ENCODE measurements around the gene CCDC192.

The CCDC192 gene

GRCh38 chr5:127757576-127757975 lies 54.4 kb downstream of the CCDC192 start:
- Histone ChIP-seq H3K4me3 (ENCODE audit: low read depth, low read length) (no peak overlapping the region), H3K9me3 (ENCODE audit: control insufficient read depth, insufficient read depth, low read depth, low read length) (no peaks in the 10 kb centered on the region), H3K36me3 (ENCODE audit: control insufficient read depth in 2 of 2, insufficient read depth in 1 of 2, low read length in 2 of 2) (no peaks in the 10 kb centered on the region), H3K27ac (ENCODE audit: extremely low read depth, low read depth, low read length) (no peak overlapping the region), H3K4me1 (ENCODE audit: control insufficient read depth, insufficient read depth, low read length) (no peaks in the 10 kb centered on the region)
- ChIA-PET POLR2A (no interaction called here), CTCF (interaction anchor here (0.6 to 2.1 kb wide), 12 partner anchors 27 to 1308 kb away, joined by 3 to 6 read pairs (median 4); no protein-coding TSS in a partner anchor)
- TF ChIP-seq ZBTB44 (tag by site-specific recombination; IDR thresholded peaks at IDR 0.05) (no peak), ZNF148 (tag by site-specific recombination; IDR thresholded peaks at IDR 0.05; ENCODE audit: borderline replicate concordance) (no peak), ZNF391 (tag by site-specific recombination; IDR thresholded peaks at IDR 0.05; ENCODE audit: borderline replicate concordance, low read depth) (no peak), ZSCAN16 (tag by site-specific recombination; IDR thresholded peaks at IDR 0.05) (no peak), ZNF175 (tag by site-specific recombination; IDR thresholded peaks at IDR 0.05) (no peak), ZBTB21 (tag by site-specific recombination; IDR thresholded peaks at IDR 0.05) (no peak), ZNF473 (tag by site-specific recombination; IDR thresholded peaks at IDR 0.05) (no peak), ZNF560 (tag by site-specific recombination; IDR thresholded peaks at IDR 0.05; ENCODE audit: borderline replicate concordance) (no peak), ZNF76 (tag by site-specific recombination; IDR thresholded peaks at IDR 0.05; ENCODE audit: borderline replicate concordance, low read depth) (no peak), PRDM4 (tag by site-specific recombination; IDR thresholded peaks at IDR 0.05) (peak; percentile 31; the same call in 1 of the 2 replicates), ZSCAN30 (tag by site-specific recombination; IDR thresholded peaks at IDR 0.05) (peak; percentile 30; the same call in 1 of the 2 replicates), ZNF350 (tag by site-specific recombination; IDR thresholded peaks at IDR 0.05) (no peak), ZNF133 (tag by site-specific recombination; IDR thresholded peaks at IDR 0.05) (no peak), REST (tag by site-specific recombination; IDR thresholded peaks at IDR 0.05) (no peak), FEZF1 (tag by site-specific recombination; IDR thresholded peaks at IDR 0.05) (no peak), ZBTB1 (tag by site-specific recombination; IDR thresholded peaks at IDR 0.05) (no peak), ZXDB (tag by site-specific recombination; IDR thresholded peaks at IDR 0.05) (0 out of 2 replicates have a peak, but pooled peaks have one; percentile 28), ZNF654 (tag by site-specific recombination; IDR thresholded peaks at IDR 0.05; ENCODE audit: low read depth) (peak; percentile 84), ZNF157 (tag by site-specific recombination; IDR thresholded peaks at IDR 0.05) (no peak), ZNF692 (tag by site-specific recombination; IDR thresholded peaks at IDR 0.05) (no peak), ZNF174 (tag by site-specific recombination; IDR thresholded peaks at IDR 0.05) (no peak), CTCF (tag by site-specific recombination; IDR thresholded peaks at IDR 0.05) (peak; percentile 72)
